Measurements from ENCODE around the gene STX3.

GRCh38 chr11:59801981-59802638, 46.9 kb downstream of the STX3 start:
- TF ChIP-seq CTCF (IDR thresholded peaks at IDR 0.05): no peak
- TF ChIP-seq POLR2A (IDR thresholded peaks at IDR 0.05): no peak
